Measurements from ENCODE around the gene ISLR.

DNA sequence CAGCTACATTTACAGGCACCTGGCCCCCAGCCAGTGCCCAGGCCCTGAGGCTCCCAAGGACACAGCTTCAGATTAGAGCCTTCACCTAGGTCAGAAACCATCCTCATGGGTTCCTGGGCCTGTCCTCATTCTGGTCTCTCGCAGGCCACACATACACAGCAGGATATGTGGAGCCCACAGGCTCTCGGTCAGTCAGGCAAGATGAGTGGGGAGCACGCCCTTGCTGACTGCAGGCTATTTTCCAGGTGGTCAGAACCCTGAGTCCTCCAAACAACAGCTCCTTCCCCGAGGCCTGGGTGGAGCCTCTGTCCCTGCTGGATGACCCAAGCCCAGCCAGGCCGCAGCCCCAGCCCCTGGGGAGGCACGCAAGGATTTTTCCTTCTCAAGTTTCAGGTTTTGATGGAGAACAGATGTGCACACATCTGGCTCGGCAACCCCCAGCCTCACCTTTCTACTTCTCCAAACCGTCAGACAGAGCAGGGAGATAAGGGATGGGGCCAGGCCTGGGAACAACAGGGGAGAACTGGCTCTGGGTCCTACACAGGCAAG lies 27.4 kb downstream of the ISLR start:
- TF ChIP-seq EZH2phosphoT487 (IDR thresholded peaks at IDR 0.05; ENCODE audit: insufficient read depth, low read depth) (no peak), EZH2 (IDR thresholded peaks at IDR 0.05; ENCODE audit: insufficient read depth, poor library complexity, severe bottlenecking) (no peak)
